MG63 (cell line): Measurements from ENCODE around the gene BRCA2. TPM values are rescaled to one million over a fixed set of nuclear protein-coding genes. Genes with fewer than 3 reads are reported as not detected.

Experiments used
- DNase-seq: peaks from one replicate; pipeline ENCODE4 v3.0.0-alpha.2; 2020
- H3K27me3 ChIP-seq: fragments of 250-450 bp; sonication (Bioruptor Pico); 2 replicates; pipeline ENCODE4 v1.5.1; 2020; ENCODE audit warnings: mild to moderate bottlenecking, moderate library complexity
- H3K36me3 ChIP-seq: fragments of 250-450 bp; sonication (Bioruptor Pico); 2 replicates; pipeline ENCODE4 v1.5.1; 2020; ENCODE audit warnings: mild to moderate bottlenecking, moderate library complexity
- H3K4me3 ChIP-seq: fragments of 250-450 bp; sonication (Bioruptor Pico); 2 replicates; pipeline ENCODE4 v1.5.1; 2020; ENCODE audit warnings: mild to moderate bottlenecking, moderate library complexity
- H3K9me3 ChIP-seq: fragments of 250-450 bp; sonication (Bioruptor Pico); 2 replicates; pipeline ENCODE4 v1.5.1; 2020; ENCODE audit warnings: mild to moderate bottlenecking, moderate library complexity
- total RNA-seq: library from RNA; depleted of rRNA; stranded (reverse); fragments of >200 nt; shearing (Covaris generic); gene quantifications from 2 replicates; pipeline ENCODE4 v1.2.3, GENCODE V29; 2014; ENCODE audit warnings: low replicate concordance; rRNA removed

Gene BRCA2, protein sequence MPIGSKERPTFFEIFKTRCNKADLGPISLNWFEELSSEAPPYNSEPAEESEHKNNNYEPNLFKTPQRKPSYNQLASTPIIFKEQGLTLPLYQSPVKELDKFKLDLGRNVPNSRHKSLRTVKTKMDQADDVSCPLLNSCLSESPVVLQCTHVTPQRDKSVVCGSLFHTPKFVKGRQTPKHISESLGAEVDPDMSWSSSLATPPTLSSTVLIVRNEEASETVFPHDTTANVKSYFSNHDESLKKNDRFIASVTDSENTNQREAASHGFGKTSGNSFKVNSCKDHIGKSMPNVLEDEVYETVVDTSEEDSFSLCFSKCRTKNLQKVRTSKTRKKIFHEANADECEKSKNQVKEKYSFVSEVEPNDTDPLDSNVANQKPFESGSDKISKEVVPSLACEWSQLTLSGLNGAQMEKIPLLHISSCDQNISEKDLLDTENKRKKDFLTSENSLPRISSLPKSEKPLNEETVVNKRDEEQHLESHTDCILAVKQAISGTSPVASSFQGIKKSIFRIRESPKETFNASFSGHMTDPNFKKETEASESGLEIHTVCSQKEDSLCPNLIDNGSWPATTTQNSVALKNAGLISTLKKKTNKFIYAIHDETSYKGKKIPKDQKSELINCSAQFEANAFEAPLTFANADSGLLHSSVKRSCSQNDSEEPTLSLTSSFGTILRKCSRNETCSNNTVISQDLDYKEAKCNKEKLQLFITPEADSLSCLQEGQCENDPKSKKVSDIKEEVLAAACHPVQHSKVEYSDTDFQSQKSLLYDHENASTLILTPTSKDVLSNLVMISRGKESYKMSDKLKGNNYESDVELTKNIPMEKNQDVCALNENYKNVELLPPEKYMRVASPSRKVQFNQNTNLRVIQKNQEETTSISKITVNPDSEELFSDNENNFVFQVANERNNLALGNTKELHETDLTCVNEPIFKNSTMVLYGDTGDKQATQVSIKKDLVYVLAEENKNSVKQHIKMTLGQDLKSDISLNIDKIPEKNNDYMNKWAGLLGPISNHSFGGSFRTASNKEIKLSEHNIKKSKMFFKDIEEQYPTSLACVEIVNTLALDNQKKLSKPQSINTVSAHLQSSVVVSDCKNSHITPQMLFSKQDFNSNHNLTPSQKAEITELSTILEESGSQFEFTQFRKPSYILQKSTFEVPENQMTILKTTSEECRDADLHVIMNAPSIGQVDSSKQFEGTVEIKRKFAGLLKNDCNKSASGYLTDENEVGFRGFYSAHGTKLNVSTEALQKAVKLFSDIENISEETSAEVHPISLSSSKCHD (N-terminal part only)
- total RNA-seq = 6.1 and 11.2 TPM in 2 replicates

- Histone ChIP-seq H3K9me3 (no peaks in the 10 kb centered on the region), H3K4me3 (peak within 1 kb of the TSS; percentile 77), H3K36me3 (peaks cover 22% of the 10 kb centered on the region), H3K27me3 (no peaks in the 10 kb centered on the region)
- DNase-seq = peak; percentile 93
Measured at GRCh38 chr13:32315238-32316027, at the start of gene BRCA2, which contains the start of gene ZAR1L. Gene BRCA2, plus strand, starts transcription at chr13:32315508. Its CDS starts 953 bp downstream, at chr13:32316461. Gene ZAR1L, minus strand, starts transcription at chr13:32315363. Its CDS starts 3,438 bp downstream, at chr13:32311925.

DNA sequence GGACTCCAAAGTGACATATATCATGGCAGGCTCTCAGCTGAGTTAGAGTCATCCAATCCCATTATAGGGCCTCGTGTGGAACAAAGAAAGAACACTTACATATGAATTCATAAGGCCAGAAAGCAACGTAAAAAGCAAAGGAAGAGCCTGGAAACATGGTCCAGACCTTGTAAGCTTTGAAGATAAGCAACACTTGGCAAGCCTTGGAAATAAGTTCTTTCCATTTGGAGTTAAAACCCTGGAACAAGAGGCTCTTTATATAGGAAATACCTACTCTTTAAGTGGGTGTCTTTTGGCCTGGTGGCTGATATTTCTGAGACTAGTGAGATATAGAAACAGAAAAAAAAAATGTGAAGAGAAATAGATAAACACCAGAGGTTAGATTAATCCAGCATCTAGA, 49.6 kb upstream of the BRCA2 start:
- no peaks in the 10 kb centered on the region for H3K27me3 ChIP-seq
- DNase-seq = no peak
- no peaks in the 10 kb centered on the region for H3K9me3 ChIP-seq
- no peak overlapping the region for H3K4me3 ChIP-seq
- H3K36me3 ChIP-seq = no peaks in the 10 kb centered on the region

- no peak for DNase-seq
- Histone ChIP-seq H3K27me3 (no peaks in the 10 kb centered on the region), H3K36me3 (no peaks in the 10 kb centered on the region), H3K4me3 (no peak overlapping the region), H3K9me3 (no peaks in the 10 kb centered on the region)
Measured at GRCh38 chr13:32266130-32266529, 49.2 kb upstream of the BRCA2 start.

GRCh38 chr13:32267836-32268439, 47.4 kb upstream of the BRCA2 start:
- Histone ChIP-seq H3K4me3 (no peak overlapping the region), H3K36me3 (no peaks in the 10 kb centered on the region)
- DNase-seq = no peak

GRCh38 chr13:32272021-32272683, 43.2 kb upstream of the BRCA2 start:
- Histone ChIP-seq H3K9me3 (no peaks in the 10 kb centered on the region), H3K27me3 (no peaks in the 10 kb centered on the region), H3K4me3 (no peak overlapping the region), H3K36me3 (no peaks in the 10 kb centered on the region)
- DNase-seq = no peak

More at GRCh38 chr13:32267836-32268439, 47.4 kb upstream of the BRCA2 start:
- Histone ChIP-seq H3K9me3 (no peaks in the 10 kb centered on the region), H3K27me3 (no peaks in the 10 kb centered on the region)

GRCh38 chr13:32277839-32278238, 37.5 kb upstream of the BRCA2 start:
- no peaks in the 10 kb centered on the region for H3K27me3 ChIP-seq
- DNase-seq = no peak
- H3K9me3 ChIP-seq = no peaks in the 10 kb centered on the region
- H3K36me3 ChIP-seq = no peaks in the 10 kb centered on the region
- no peak overlapping the region for H3K4me3 ChIP-seq

DNA sequence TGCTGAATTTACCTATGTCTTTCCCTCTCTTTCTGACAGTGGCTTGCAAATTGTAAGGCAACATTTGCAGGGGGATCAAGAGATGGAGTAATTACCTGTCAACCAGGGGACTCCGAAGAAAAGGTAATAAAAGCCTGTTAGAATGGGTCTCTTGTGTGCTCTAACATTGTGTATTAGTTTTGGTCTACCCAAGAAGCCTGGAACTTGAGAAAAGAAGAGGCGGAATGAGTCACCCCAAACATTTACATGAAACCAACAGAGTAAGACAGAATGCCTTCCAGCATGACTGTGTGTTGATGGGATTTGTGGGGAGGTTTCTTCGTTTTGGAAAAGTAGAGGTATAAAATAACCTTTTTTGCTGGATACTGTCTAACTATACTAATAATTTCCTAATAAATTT, 36.9 kb upstream of the BRCA2 start:
- DNase-seq = peak; percentile 4
- Histone ChIP-seq H3K27me3 (no peaks in the 10 kb centered on the region), H3K9me3 (no peaks in the 10 kb centered on the region), H3K4me3 (no peak overlapping the region), H3K36me3 (no peaks in the 10 kb centered on the region)

GRCh38 chr13:32281096-32281495, 34.2 kb upstream of the BRCA2 start:
- DNase-seq = no peak
- Histone ChIP-seq H3K36me3 (no peaks in the 10 kb centered on the region), H3K4me3 (no peak overlapping the region), H3K9me3 (no peaks in the 10 kb centered on the region), H3K27me3 (no peaks in the 10 kb centered on the region)

DNA sequence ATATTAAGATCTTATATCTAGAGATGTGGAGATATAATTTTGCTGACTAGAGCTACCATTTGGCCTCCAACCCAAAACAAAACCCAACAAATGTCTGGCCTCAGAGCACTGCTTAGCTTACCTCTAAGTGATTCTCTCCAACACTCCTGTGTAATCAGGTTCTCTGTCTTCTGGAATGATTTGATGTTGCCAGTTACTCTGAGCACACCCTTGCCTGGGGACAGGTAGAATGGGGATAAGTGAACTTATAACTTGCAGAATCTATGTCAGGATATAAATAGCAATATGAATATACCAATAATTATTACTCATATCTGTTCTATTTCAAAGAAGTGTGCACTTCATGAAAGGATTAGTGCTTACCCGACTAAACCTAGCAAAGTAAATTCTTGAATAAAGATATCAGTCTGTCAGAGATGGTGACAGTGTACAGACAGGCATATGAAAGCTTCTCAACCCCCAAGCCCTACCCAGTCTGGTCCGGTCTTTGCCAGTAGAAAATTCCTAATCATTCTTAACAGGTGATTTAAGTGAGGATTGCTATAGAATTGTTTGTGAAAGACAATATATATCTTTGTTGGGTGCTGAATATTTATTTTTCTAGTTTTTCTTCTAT, 33.1 kb upstream of the BRCA2 start:
- H3K9me3 ChIP-seq = no peaks in the 10 kb centered on the region
- DNase-seq = no peak
- H3K4me3 ChIP-seq = no peak overlapping the region
- no peaks in the 10 kb centered on the region for H3K36me3 ChIP-seq
- no peaks in the 10 kb centered on the region for H3K27me3 ChIP-seq

DNA sequence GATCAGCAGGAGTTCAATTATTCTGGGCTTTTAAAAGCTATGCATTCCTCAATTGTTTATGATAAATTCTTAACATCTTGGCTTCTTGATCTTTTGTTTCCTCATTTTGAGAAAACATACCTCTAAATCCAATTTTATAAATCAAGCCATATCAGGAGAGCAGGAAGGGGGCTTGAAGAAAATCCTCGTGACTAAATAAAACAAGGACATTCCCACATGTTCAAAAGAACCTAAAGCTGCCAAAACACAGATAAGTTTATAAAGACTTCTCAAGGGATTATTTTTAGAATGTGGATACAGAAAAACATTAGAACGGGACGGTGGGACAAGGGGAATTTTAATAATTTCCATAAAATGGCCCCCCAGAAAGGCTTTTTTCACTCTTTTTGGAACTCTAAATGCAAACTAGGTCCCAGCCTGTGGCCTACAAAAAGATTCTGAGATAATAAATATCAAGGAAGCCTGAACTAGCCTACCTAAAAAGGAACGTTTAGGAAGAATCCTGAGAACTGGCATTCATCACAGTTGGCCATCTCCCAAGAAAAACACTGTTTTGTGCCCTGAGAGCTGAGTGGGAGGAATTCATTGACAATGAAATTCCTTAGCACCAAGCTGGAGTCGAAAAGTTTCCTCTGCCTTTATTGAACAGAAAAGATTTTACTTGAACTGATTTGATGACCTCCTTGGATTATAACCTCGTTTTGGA, 30.2 kb upstream of the BRCA2 start:
- no peak overlapping the region for H3K4me3 ChIP-seq
- H3K36me3 ChIP-seq = no peaks in the 10 kb centered on the region
- H3K27me3 ChIP-seq = no peaks in the 10 kb centered on the region
- no peaks in the 10 kb centered on the region for H3K9me3 ChIP-seq
- peak; percentile 37 for DNase-seq

DNA sequence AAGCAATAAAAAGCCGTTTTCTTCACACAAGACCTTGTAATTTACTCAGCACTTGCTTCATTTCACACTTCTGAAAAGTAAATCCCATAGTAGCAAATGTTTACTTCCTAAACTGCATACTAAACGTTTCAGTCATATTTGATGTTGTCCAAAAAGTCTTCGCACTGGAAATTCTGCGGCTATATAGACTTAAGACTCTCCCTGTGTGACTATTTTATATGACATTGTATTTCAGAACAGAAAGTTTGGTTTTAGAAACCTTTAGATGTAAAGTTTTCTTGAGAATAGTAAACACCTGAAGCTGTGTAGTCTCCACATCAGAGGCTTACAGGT, 29.7 kb upstream of the BRCA2 start:
- Histone ChIP-seq H3K36me3 (no peaks in the 10 kb centered on the region), H3K27me3 (no peaks in the 10 kb centered on the region), H3K9me3 (no peaks in the 10 kb centered on the region), H3K4me3 (no peak overlapping the region)
- DNase-seq = no peak

GRCh38 chr13:32297206-32297605, 18.1 kb upstream of the BRCA2 start:
- DNase-seq = no peak
- Histone ChIP-seq H3K27me3 (peaks cover 26% of the 10 kb centered on the region), H3K9me3 (no peaks in the 10 kb centered on the region), H3K4me3 (no peak overlapping the region), H3K36me3 (no peaks in the 10 kb centered on the region)

GRCh38 chr13:32298695-32299094, 16.6 kb upstream of the BRCA2 start:
- Histone ChIP-seq H3K36me3 (no peaks in the 10 kb centered on the region), H3K9me3 (no peaks in the 10 kb centered on the region), H3K27me3 (peaks cover 26% of the 10 kb centered on the region), H3K4me3 (no peak overlapping the region)
- no peak for DNase-seq

- Histone ChIP-seq H3K9me3 (no peaks in the 10 kb centered on the region), H3K36me3 (no peaks in the 10 kb centered on the region), H3K27me3 (peaks cover 26% of the 10 kb centered on the region), H3K4me3 (no peak overlapping the region)
- DNase-seq = no peak
Measured at GRCh38 chr13:32299893-32300292, 15.4 kb upstream of the BRCA2 start.
